Breast epithelium (tissue), 3 donors: ENCODE measurements around the gene SYNDIG1.

ENCODE experiments used
- POLR2A ChIP-seq: fragments of 450-650 bp; IDR thresholded peaks from one replicate; pipeline ENCODE4 v1.6.1; 2016; ENCODE audit warnings: antibody characterized with exemption, mild to moderate bottlenecking, moderate library complexity
- TF ChIP-seq, protein P1 (sequence below), 3 donors: fragments of 450-650 bp; IDR thresholded peaks; one replicate each; pipeline ENCODE4 v1.5.1; 2016 to 2017; ENCODE audit warnings: antibody characterized with exemption in 3 of 3, mild to moderate bottlenecking in 3 of 3, moderate library complexity in 3 of 3

DNA sequence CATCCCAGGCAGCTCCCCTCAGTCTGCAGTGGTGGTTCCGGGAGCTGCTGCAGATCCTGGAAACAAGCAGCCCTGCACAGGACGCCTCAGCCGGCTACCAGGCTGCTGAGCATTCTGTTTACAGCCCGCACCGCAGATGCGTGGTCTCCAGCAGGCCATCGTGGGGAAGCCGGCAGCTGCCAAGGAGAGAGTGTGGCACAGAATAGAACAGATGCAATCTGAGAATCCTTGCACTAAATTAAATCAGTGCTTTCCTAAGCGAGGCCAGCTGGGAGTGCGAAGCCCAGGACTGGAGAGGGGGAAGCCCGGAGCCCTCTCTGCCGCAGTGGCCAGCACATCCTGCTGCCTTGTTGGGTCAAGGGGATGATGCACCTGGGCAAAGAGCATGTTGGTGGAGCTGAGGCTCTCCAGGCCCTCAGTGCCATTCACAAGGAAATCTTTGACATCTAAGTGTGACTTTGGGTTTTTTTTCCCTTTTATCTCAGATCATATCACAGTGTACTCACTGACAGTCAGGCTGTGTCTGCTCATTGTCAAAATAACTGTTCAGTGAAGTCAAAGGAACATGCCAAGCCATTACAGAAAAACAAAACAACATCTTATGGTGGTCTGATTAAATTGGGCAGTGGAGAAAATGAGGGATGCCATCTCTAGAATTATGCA lies 118.1 kb downstream of the SYNDIG1 start:
- TF ChIP-seq POLR2A, result no peak
- TF ChIP-seq, protein P1, sequence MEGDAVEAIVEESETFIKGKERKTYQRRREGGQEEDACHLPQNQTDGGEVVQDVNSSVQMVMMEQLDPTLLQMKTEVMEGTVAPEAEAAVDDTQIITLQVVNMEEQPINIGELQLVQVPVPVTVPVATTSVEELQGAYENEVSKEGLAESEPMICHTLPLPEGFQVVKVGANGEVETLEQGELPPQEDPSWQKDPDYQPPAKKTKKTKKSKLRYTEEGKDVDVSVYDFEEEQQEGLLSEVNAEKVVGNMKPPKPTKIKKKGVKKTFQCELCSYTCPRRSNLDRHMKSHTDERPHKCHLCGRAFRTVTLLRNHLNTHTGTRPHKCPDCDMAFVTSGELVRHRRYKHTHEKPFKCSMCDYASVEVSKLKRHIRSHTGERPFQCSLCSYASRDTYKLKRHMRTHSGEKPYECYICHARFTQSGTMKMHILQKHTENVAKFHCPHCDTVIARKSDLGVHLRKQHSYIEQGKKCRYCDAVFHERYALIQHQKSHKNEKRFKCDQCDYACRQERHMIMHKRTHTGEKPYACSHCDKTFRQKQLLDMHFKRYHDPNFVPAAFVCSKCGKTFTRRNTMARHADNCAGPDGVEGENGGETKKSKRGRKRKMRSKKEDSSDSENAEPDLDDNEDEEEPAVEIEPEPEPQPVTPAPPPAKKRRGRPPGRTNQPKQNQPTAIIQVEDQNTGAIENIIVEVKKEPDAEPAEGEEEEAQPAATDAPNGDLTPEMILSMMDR (IDR thresholded peaks at IDR 0.05), result no peak
